SIG-M5 (cell line): ENCODE data around the gene ORMDL1.

ENCODE experiments used
- DNase-seq: peaks from one replicate; lab custom pipeline; 2025; lab: John Stamatoyannopoulos, UW

Gene ORMDL1, protein sequence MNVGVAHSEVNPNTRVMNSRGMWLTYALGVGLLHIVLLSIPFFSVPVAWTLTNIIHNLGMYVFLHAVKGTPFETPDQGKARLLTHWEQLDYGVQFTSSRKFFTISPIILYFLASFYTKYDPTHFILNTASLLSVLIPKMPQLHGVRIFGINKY

GRCh38 chr2:189783927-189784867 lies at the start of gene ORMDL1, which contains the start of gene PMS1:
Gene ORMDL1, minus strand, starts transcription at chr2:189784339. Its CDS starts 1,744 bp downstream, at chr2:189782595.
Gene PMS1, plus strand, starts transcription at chr2:189784450. Its CDS starts 7,360 bp downstream, at chr2:189791810.
- peak; percentile 52 for DNase-seq

- DNase-seq: no peak
Observed at GRCh38 chr2:189830510-189830909, 46.4 kb upstream of the ORMDL1 start.

- DNase-seq: no peak
Observed at GRCh38 chr2:189829102-189829833, 45.1 kb upstream of the ORMDL1 start.

GRCh38 chr2:189826039-189826438 lies 41.9 kb upstream of the ORMDL1 start:
- DNase-seq: no peak

GRCh38 chr2:189824694-189825396 lies 40.7 kb upstream of the ORMDL1 start:
- no peak for DNase-seq

- DNase-seq: no peak
Observed at GRCh38 chr2:189821953-189822748, 38.0 kb upstream of the ORMDL1 start.

- DNase-seq: no peak
Observed at GRCh38 chr2:189819297-189819704, 35.2 kb upstream of the ORMDL1 start.

GRCh38 chr2:189818249-189819038 lies 34.3 kb upstream of the ORMDL1 start:
- no peak for DNase-seq

- DNase-seq: no peak
Observed at GRCh38 chr2:189803431-189803830, 19.3 kb upstream of the ORMDL1 start.

GRCh38 chr2:189802396-189802912 lies 18.3 kb upstream of the ORMDL1 start:
- DNase-seq: no peak

- no peak for DNase-seq
Observed at GRCh38 chr2:189799531-189799930, 15.4 kb upstream of the ORMDL1 start.

DNA sequence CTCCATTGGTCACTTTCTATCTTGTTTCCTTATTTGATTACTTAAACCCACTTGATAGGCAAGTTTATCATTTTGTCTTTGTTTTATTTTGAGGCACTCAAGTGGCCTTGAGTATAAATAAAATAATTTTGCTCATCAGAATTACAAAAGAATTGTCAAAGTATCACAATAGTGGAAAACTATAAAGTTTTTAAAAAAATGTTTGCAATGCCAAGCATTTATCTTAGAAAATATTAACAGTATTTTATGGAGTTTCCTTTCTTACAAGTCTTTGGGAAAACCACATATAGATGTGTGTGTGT lies 14.8 kb upstream of the ORMDL1 start:
- no peak for DNase-seq

DNA sequence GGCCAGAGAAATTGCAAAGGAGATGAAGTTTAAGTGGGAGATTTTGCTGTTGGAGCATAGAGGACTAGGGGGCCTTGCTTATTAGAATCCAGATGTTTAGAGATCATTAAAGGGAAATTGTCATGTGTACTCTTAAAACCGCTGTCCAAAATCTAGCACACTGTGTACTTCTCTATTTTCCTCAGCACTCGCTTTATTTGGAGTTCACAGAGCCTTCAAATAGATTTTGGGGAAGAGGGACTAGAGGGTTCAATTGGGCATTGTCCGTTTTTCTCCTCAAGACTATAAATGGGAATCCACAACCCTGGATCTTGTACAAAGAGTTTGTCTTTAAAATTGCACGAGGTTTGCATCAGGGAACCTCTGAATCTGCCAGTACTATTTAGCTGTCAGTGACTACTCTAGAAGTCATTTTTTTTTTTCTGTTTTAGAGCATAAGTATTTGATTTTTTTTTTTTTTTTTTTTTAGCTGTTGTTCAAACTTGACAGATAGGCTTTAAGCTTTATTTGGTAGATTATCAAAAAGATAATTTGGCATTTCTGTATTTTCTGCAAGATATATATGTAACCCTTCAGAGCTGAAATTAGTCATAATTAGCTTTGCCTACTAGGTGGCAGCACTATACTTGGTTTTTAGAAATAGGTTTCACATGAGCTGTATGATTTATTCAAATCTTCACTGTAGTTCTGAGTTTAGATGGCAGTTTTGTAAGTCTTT lies 14.3 kb upstream of the ORMDL1 start:
- DNase-seq: peak; percentile 6

DNA sequence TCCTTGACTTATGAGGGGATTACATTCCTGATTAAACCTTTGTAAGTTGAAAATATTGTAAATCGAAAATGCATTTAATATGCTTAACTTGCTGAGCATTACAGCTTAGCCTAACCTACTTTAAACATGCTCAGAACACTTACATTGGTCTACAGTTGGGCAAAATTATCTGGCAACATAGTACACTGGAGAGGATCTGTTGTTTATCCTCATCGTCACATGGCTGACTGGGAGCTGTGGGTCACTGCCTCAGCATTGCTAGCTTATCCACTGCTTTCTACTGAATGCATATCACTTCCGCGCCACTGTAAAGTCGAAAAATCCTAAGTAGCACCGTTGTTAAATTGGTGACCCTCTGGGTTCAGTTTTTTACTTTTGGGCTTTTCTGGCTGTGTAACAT lies 13.8 kb upstream of the ORMDL1 start:
- DNase-seq: no peak

DNA sequence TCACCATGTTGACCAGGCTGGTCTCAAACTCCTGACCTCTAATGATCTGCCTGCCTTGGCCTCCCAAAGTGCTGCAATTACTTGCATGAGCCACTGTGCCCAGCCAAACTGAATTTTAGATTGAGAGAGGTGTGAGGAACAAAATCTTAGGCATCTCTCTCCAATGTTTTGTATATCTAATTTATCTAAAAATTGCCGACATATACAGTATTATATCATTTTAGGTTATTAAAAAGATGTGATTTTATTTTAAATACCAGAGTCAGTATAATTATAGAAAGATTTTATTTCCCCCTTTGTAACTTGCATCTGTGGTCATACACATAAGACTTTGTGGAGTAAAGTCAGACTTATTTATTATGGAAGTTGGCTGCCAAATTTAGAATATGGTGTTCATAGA lies 10.2 kb upstream of the ORMDL1 start:
- no peak for DNase-seq

DNA sequence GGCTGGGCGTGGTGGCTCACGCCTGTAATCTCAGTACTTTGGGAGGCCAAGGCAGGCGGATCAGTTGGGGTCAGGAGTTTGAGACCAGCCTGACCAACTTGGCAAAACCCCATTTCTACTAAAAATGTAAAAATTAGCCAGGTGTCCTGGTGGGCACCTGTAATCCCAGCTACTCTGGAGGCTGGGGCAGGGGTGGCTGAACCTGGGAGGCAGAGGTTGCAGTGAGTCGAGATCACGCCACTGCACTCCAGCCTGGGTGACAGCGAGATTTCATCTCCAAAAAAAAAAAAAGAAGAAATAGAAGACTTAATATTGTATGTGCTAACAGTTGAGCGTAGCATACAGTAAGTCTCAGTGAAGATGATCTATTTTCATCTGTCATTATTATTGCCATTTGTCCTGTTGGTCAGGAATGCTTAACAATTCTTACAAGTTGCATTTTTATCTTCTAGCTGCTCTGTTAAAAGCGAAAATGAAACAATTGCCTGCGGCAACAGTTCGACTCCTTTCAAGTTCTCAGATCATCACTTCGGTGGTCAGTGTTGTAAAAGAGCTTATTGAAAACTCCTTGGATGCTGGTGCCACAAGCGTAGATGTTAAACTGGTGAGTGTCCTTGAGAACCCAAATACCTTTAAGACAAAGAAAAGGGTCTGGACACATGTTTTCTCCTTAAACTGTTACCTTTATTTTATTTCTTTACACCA lies 7.4 kb upstream of the ORMDL1 start:
- DNase-seq: no peak

DNA sequence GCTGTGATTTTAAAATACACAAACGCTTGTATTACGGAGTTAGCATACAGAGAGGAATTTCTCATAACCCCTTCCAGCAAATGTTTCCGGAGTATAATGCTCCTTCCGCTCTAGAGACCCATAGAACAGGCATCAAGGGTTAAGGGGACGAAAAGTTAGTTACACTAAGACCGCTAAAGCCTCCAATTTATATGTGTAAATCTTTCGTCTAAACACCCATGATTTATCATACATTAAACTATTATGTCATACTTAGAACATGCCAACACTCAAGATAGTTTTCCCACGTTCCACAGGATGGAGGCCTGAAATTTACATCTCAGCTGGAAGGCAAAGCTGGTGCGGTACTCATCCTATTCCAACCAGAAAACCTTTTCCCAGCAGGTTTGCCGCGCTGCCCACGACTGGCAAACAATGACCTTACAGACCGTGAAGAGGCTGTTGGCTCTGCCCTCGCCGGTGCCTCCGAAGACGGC lies 650 bp downstream of the ORMDL1 start:
- DNase-seq: no peak

DNA sequence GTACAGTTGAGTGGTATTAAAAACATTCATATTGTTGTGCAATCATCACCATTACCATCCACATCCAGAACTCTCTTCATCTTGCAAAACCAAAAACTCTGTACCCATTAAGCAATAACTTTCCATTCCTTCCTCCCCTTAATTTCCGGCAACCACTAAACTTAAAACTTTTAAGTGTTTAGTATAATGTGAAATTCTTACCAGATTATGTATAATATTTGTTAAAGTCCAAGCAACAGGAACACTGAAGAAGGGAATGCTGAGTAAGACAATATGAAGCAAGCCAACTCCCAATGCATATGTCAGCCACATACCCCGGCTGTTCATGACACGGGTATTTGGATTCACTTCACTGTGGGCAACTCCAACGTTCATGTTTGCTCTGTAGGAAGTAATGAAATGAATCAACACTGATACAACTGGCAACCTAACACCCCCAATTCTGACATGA lies 1.9 kb downstream of the ORMDL1 start:
- DNase-seq: peak; percentile 62

DNA sequence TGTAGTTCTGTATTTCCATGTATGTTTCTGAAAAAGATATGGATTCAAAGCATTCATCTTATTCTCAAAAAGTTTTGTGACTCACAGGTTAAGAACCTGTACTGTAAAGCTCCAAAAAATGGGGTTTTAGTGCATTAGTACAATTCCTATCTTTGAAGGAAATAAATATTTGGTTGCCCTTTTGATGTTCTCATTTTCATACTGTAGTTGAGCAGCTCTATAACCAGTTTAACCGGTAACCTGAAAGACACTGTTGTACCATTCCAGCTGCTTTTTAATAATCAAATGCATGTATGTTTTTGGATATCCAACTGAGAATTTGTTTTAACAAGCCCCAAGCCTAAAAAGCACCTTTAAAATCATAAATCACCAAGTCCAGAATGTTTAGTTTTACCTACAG lies 11.9 kb downstream of the ORMDL1 start:
- DNase-seq: no peak
